Activated CD4-positive, alpha-beta T cell treated with anti-CD3 and anti-CD28 coated beads for 48 hours (primary cell): Measurements from ENCODE around the gene SCYGR7.
"Not testable (repeated sequence)": the region's sequence is repeated elsewhere in the genome, so short reads cannot be mapped to it uniquely, and the experiment has no call there.

ENCODE experiments used
- DNase-seq: peaks from one replicate; pipeline ENCODE4 v3.0.0-alpha.2; 2020

The SCYGR7 gene, protein sequence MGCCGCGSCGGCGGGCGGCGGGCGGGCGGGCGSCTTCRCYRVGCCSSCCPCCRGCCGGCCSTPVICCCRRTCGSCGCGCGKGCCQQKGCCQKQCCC

GRCh38 chr2:227728035-227728434 lies at the start of gene SCYGR7:
SCYGR7 (plus strand) TSS chr2:227728335; CDS start chr2:227728335, 0 bp downstream.
- DNase-seq, result no peak

- no peak for DNase-seq
Measured at GRCh38 chr2:227684258-227684657, 43.9 kb upstream of the SCYGR7 start.

DNA sequence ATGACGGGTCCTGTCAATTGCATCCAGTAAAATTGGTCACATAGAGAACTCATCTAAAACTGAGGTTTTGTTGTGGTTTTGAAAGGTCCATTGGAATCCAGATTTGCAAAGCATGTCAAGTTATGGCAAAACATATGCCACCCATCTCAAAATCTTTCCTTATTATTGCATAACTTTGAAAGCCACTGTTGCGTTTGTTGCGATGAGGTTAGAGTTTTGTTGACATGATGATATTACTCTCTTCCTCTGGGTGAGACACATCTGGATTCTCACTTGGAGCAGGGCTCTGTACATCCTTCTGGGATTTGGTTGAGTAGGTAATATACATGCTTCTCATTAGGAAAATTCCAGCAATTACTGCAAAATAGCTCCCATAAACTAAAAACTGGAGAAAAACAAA lies 40.9 kb upstream of the SCYGR7 start:
- no peak for DNase-seq

GRCh38 chr2:227696990-227697679 lies 31.0 kb upstream of the SCYGR7 start:
- no peak for DNase-seq

DNA sequence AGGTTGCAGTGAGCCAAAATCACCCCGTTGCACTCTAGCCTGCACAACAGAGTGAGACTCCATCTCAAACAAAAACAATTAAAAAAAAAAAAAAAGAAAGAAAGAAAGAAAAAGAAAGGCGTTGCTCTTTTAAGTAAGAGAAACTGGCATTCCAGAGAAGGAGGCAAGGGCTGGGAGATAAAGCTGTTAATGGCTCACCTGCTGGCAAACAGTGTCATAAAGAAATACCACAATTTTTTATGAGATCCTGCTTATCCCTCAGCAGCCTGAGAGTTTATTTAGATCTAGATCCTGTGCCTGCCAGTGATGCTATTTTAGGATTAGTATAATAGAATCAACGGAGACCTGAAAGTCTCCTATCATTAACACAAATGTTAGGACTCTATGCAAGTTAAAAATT lies 26.6 kb upstream of the SCYGR7 start:
- no peak for DNase-seq

GRCh38 chr2:227703280-227703732 lies 24.8 kb upstream of the SCYGR7 start:
- DNase-seq, result no peak

GRCh38 chr2:227703961-227704360 lies 24.2 kb upstream of the SCYGR7 start:
- no peak for DNase-seq

- DNase-seq, result no peak
Measured at GRCh38 chr2:227706859-227707258, 21.3 kb upstream of the SCYGR7 start.

GRCh38 chr2:227707390-227707789 lies 20.7 kb upstream of the SCYGR7 start:
- no peak for DNase-seq

DNA sequence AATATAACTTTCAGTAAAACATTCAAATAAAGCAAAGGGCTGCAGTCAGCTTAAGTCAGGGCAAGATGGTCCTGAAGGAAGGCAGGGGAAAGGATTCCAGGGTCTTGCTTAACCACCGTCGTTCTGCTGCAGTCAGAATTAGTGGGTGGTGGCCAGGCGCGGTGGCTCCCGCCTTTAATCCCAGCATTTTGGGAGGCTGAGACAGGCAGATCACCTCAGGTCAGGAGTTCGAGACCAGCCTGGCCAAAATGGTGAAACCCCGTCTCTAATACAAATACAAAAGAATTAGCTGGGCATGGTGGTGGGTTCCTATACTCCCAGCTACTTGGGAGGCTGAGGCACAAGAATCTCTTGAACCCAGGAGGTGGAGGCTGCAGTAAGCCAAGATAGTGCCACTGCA lies 17.1 kb upstream of the SCYGR7 start:
- DNase-seq, result no peak

DNA sequence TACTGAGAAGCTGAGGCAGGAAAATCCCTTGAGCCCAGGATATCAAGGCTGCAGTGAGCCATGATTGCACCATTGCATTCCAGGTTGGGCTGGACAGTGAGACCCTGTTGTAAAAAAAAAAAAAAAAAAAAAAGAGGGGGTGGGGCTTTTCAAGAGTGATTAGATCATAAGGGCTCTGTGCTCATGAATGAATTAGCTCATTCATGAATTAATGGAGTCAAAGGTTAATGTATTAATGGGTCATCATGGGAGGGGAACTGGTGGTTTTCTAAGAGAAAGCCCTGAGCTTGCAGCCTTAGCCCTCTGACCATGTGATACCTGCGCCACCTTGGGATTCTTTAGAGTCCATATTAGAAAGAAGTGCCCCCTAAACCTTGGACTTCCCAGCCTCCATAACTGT lies 14.8 kb upstream of the SCYGR7 start:
- no peak for DNase-seq

- no peak for DNase-seq
Measured at GRCh38 chr2:227716501-227716900, 11.6 kb upstream of the SCYGR7 start.

DNA sequence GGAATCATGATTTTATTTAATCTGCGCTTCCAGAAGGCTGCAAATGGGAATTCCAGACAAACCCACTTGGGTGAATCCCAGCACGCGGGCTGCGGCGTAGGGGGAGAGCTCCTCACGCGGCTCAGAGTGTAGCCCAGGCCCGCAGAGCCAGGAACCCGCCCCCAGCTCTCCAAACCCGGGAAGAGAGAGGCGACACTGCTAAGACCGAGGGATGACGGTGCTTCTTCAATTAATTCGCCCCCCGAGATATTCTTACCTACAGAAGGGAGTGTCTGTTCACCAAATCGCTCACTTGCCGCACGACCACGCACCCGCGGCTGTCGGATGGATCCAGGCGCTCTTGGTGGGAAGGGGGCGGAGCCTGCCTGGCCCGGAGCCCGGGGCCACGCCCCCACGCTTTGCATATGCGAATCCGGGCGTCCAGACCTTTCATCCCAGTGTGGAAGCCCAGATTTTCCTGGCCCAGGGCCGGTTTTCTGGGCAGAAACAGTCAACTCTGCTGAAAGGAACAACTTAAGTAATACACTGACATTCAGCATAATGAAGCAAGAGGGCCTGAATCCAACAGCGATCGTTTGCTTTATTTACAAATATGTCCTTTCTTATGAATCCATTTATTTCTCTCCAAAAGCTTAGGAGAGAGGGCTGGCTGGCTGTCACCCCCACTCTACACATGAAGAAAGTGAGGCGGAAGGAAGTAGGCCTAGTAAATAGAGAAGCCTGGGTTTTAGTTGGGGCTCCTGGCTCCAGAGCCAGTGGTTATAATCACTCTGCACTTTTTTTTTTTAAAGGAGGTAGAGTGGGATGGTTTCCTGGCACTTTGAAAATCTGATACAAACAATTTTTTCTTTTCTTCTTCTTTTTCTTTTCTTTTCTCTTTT lies 10.2 kb upstream of the SCYGR7 start, which contains the start of gene SLC19A3:
Gene SLC19A3 (minus strand): TSS at position 342 of the 881 bp plus-strand sequence. CDS start 15,710 bp downstream, outside the sequence.
- DNase-seq, result peak; percentile 23

DNA sequence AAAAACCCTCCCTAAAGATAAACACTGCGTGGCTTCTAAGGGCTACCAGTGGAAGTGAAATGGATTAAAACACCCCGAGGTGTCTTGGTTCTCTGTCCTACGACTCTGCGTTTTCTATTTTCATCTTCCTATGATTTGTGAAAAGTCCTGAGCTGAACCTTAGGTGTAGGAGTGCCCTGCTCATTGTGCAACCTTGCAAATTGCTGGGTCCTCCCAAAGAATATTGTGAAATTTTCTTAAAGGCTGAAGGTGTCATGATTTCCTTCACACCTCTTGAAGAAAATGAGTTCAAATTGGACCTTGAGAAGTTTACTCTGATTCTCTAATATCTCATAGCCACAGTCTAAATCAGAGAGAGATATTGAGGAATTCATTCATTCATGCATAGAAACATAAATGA lies 8.5 kb upstream of the SCYGR7 start:
- no peak for DNase-seq

- no peak for DNase-seq
Measured at GRCh38 chr2:227720680-227721079, 7.5 kb upstream of the SCYGR7 start.

DNA sequence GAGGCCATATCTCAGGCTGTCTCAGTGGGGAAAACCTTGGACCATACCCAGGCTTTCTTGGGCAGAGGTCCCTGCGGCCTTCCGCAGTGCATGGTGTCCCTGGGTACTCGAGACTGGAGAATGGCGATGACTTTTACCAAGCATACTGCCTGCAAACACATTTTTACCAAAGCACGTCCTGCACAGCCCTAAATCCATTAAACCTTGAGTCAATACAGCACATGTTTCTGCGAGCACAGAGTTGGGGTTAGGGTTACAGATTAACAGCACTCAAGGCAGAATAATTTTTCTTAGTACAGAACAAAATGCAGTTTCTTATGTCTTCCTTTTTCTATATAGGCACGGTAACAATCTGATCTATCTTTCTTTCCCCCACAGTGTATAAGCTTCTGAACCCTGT lies 5.3 kb upstream of the SCYGR7 start:
- not testable (repeated sequence) for DNase-seq

- DNase-seq, result no peak
Measured at GRCh38 chr2:227724394-227725039, 3.6 kb upstream of the SCYGR7 start, which contains the start of gene SCYGR6. SCYGR6 (minus strand) TSS chr2:227724757; CDS start chr2:227724757, 0 bp downstream.

DNA sequence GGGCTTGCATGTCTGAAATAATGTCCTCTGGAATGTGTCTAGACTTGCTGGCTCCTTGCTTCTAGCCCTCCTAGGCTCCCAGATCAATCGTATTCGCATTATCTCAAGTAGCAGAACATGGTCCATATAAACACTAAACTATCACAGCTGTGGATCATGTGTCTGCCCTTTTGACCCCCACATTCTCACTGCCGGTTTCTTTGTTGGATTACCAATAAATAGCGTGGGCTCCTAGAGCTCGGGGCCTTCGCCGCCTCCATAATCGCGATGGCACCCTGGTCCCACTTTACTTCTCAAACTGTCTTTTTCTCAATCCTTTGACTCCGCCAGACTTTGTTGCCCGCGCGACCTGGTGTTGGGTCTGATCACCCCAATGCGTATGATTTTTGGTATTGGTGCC lies 11.2 kb downstream of the SCYGR7 start:
- no peak for DNase-seq

GRCh38 chr2:227740705-227741104 lies 12.6 kb downstream of the SCYGR7 start:
- peak; percentile 35 for DNase-seq

DNA sequence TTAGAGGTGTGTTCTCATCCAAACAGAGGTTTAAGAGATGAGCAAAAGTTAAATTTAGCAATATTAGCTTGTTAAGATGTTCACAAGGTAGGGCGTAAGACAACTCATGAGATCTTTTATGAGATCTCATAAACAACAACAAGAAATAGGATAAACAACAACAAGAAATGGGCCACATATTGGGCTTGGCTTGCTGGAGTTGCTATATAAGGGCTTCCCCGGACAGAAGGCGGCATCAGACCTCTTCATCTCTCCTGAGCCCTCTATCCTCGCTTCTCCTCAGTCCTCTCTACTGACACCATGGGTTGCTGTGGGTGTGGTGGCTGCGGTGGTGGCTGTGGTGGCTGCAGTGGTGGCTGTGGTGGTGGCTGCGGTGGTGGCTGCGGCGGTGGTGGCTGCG lies 17.5 kb downstream of the SCYGR7 start, which contains the start of gene SCYGR8:
Gene SCYGR8 (plus strand): TSS at position 301 of the 400 bp plus-strand sequence. CDS start 0 bp downstream, at position 301.
- DNase-seq, result no peak

DNA sequence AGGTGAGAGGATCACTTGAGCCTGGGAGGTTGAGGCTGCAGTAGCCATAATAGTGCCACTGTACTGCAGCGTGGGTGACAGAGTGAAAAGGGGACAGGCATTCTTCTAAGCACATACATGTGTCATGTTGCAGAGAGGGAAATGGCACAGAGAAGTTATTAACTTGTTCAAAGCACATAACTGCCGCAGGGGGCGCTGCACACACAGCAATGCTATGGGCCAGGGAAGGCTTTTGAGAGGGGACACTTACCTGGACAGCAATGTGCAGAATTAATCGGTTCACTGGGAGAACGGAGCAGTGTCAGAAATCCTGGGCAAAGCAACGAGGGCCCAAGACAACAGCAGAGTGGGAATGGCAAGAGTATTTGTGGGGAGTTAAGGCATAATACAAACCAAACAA lies 19.9 kb downstream of the SCYGR7 start:
- DNase-seq, result peak; percentile 13

DNA sequence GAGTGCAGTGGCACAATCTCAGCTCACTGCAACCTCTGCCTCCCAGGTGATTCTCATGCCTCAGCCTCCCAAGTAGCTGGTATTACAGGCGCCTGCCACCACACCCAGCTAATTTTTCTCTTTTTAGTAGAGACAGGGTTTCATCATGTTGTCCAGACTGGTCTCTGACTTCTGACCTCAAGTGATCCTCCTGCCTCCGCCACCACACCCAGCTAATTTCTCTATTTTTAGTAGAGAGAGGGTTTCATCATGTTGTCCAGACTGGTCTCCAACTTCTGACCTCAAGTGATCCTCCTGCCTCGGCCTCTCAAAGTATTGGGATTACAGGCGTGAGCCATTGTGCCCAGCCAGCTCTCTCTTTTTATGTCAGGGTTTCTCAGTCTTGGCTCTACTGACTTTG lies 28.1 kb downstream of the SCYGR7 start:
- DNase-seq, result not testable (repeated sequence)
